Activated T-helper 2 cell treated with anti-CD3 and anti-CD28 coated beads, Interferon-gamma antibody, Interleukin-2, Interleukin-4, amounts not matched to agents 10 μg/mL and 5 μg/mL and 100 μg/mL, durations not matched to agents 14 hours and 24 hours and 36 hours (primary cell): ENCODE measurements around the gene SLC16A7. TPM values are rescaled to one million over a fixed set of nuclear protein-coding genes. Genes with fewer than 3 reads are reported as not detected.

Experiments used
- DNase-seq: peaks from one replicate; pipeline ENCODE4 v3.0.0; 2021; ENCODE audit warnings: low spot score
- H3K27ac Mint-ChIP-seq: one replicate; pipeline ENCODE4 v1.8.0; 2021; ENCODE audit warnings: mixed read lengths
- H3K27me3 Mint-ChIP-seq: one replicate; pipeline ENCODE4 v1.8.0; 2021; ENCODE audit warnings: low read depth, mixed read lengths
- H3K36me3 Mint-ChIP-seq: one replicate; pipeline ENCODE4 v1.8.0; 2021; ENCODE audit warnings: low read depth, mixed read lengths
- H3K4me1 Mint-ChIP-seq: one replicate; pipeline ENCODE4 v1.8.0; 2021; ENCODE audit warnings: low read depth, mixed read lengths
- H3K4me3 Mint-ChIP-seq: one replicate; pipeline ENCODE4 v1.8.0; 2021; ENCODE audit warnings: low read depth, mild to moderate bottlenecking, moderate library complexity, mixed read lengths
- H3K9me3 Mint-ChIP-seq: one replicate; pipeline ENCODE4 v1.8.0; 2021; ENCODE audit warnings: mixed read lengths
- intact Hi-C: fragments of 100-400 bp; cut with micrococcal nuclease; formaldehyde crosslinking; loops from one replicate; pipeline ENCODE4 v1.15.1; 2023
- total RNA-seq: library from RNA; stranded (reverse); gene quantifications from 2 replicates; pipeline ENCODE4 v1.2.3, GENCODE V29; 2022

Gene SLC16A7
- total RNA-seq, 1 donor from 2014 or later = 29.1 TPM

DNA sequence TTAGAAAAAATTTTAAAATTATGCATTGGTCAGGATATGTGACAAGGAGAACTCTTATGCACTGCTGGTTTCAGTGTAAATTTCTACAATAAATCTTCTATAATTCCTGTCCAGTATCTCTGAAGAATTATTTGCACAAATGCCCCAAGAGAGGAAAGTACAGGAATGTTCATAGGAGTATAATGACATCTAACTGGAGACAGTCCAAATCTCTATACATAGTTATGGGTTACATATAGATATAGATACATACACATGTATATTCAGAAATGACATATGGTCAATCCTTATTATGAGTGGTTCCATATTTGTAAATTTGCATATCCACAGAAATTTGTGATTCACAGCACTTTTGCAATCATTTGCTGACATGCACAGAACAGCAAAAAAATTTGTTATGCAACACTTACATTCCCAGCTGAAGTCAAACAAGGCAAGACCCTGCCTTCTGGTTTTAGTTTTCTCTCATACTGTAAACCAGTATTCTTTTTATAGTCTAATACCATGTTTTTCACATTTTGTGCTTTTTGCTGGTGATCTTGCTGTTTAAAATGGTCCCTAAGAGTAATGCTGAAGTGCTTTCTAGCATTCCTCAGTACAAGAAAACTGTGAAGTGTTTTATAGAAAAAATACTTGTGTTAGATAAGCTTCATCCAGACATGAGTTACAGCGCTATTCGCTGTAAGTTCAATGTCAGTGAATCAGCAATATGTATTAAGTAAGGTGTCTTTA is 103.8 kb downstream of the SLC16A7 start:
- H3K27ac Mint-ChIP-seq = no peak overlapping the region
- H3K4me1 Mint-ChIP-seq = no peaks in the 10 kb centered on the region
- H3K27me3 Mint-ChIP-seq = no peaks in the 10 kb centered on the region
- intact Hi-C loops = no loop called here
- DNase-seq = no peak
- no peaks in the 10 kb centered on the region for H3K36me3 Mint-ChIP-seq
- no peaks in the 10 kb centered on the region for H3K9me3 Mint-ChIP-seq
- H3K4me3 Mint-ChIP-seq = no peak overlapping the region

DNA sequence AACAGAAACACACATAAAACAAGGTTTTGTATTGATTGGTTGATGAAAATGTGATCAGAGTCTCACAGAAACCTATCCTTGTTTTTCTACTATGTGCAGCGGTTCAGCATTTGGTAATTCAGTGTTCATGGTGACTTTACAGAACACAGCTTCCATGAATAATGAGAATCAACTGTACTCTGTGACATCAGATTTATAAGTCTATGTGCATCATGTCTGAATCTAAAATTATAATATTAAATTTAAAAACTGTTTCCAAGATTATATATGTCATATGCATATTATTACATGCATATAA is 104.3 kb downstream of the SLC16A7 start:
- Mint-ChIP-seq H3K9me3 (no peaks in the 10 kb centered on the region), H3K4me3 (no peak overlapping the region), H3K27me3 (no peaks in the 10 kb centered on the region), H3K4me1 (no peaks in the 10 kb centered on the region), H3K36me3 (no peaks in the 10 kb centered on the region), H3K27ac (no peak overlapping the region)
- intact Hi-C loops = no loop called here
- no peak for DNase-seq

DNA sequence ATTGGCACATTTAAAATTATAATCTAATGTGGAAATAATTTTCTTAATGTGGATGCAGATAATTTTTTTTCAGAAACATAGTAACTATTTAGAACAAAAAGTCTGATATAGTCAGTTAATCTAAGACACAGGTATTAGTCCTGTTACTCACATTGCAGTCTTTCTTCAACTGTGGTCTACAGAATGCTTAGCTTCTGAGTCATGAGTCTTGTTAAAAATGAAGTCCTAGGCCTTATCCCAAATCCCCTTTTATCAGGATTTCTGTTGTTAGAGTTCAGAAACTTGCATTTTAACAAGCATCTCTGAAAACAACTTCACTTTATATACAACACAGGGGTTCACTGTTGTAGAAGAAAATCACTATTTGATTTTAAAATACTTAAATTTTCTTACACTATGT is 112.2 kb downstream of the SLC16A7 start:
- Mint-ChIP-seq H3K27ac (no peak overlapping the region), H3K27me3 (no peaks in the 10 kb centered on the region), H3K4me3 (no peak overlapping the region), H3K36me3 (peaks cover 20% of the 10 kb centered on the region), H3K9me3 (no peaks in the 10 kb centered on the region), H3K4me1 (no peaks in the 10 kb centered on the region)
- no peak for DNase-seq
- intact Hi-C loops = no loop called here

DNA sequence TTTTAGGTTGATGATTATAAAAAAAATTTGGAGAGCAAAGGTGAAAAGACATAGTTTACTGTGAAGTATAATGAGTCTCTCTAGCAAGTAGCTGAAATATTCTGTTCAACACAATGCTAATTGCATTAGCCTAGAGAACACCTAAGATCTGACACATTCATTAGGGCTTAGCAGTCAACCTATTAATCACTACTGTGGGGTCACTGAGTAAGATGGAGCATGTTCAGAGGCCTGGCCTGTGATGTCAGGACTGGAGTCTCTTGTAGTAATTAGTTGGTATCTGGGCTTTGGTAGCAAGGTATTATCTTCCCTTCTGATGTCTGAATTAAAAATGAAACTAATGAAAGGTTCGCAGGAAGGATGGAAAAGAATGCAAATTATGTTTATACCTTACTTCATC is 112.7 kb downstream of the SLC16A7 start:
- H3K27ac Mint-ChIP-seq = no peak overlapping the region
- H3K36me3 Mint-ChIP-seq = peaks cover 21% of the 10 kb centered on the region

DNA sequence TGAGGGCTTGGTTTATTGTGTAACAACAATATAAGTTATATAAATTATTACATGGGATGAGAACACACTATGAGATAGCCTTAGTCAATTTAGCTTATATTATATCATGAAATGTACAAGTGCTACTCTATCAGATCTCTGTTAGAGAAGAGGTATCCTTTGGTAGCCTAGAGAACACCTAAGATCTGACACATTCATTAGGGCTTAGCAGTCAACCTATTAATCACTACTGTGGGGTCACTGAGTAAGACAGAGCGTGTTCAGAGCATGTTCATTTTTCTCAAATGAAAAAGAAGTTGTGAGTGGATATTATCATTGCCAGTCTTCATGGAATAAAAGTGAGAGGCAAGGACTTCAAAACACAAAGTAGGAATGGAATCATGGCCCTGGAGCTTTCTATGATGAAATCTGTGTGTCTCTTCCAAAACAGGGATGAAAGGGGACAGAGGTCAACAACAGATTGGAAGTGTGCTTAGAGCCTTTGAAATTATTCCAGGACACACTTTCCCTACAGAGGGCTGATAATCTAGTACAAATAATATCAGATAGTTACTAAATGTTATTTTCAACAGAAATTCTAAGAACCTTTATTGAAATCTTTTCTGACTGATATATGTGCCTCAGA is 114.3 kb downstream of the SLC16A7 start:
- DNase-seq = no peak
- Mint-ChIP-seq H3K27me3 (no peaks in the 10 kb centered on the region), H3K4me1 (no peaks in the 10 kb centered on the region), H3K36me3 (peaks cover 26% of the 10 kb centered on the region), H3K4me3 (no peak overlapping the region), H3K9me3 (no peaks in the 10 kb centered on the region), H3K27ac (no peak overlapping the region)
- intact Hi-C loops = no loop called here

More for the DNA sequence above, 112.7 kb downstream of the SLC16A7 start:
- Mint-ChIP-seq H3K4me1 (no peaks in the 10 kb centered on the region), H3K9me3 (no peaks in the 10 kb centered on the region), H3K4me3 (no peak overlapping the region), H3K27me3 (no peaks in the 10 kb centered on the region)
- intact Hi-C loops = no loop called here
- DNase-seq = no peak

DNA sequence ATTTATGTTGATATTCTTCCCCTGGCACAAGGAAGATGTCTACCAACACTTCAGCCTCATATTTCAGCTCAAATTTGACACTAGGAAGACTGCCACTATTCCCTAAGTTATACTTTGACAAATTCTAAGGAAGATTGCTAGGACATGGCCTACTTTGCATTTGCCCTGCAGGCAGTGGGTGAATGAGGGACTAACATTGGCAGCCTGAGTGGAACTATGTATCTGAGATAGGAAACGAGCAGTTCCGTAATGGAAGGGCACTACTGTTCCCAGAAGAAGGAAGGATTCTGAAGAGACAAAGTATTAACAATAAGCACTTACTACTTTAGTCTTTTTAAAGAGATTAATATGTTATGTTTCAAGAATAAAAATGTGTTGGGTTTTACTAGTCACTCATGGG is 115.1 kb downstream of the SLC16A7 start:
- intact Hi-C loops = no loop called here
- Mint-ChIP-seq H3K9me3 (no peaks in the 10 kb centered on the region), H3K4me3 (no peak overlapping the region), H3K4me1 (no peaks in the 10 kb centered on the region), H3K27ac (no peak overlapping the region), H3K36me3 (peaks cover 23% of the 10 kb centered on the region), H3K27me3 (no peaks in the 10 kb centered on the region)
- no peak for DNase-seq

DNA sequence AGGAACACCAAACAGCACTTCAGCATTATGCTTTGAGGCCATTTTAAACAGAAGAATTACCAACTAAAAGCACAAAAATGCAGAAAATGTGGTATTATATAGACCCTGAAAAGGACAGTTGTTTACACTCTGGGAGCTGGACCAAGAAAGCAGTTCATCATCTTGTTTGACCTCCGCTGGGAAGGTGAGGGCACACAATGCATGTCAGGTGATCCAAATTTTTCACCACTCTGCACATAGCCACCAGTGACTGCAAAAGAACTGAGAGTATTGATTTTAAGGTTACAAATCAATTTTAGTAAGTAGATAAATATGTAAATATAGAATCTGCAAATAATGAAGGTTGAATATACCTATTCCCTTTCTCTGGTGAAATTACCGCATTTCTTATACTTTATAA is 119.6 kb downstream of the SLC16A7 start:
- no peak for DNase-seq
- Mint-ChIP-seq H3K9me3 (no peaks in the 10 kb centered on the region), H3K27me3 (no peaks in the 10 kb centered on the region), H3K36me3 (peaks cover 23% of the 10 kb centered on the region), H3K4me3 (no peak overlapping the region), H3K4me1 (peaks cover 4% of the 10 kb centered on the region), H3K27ac (no peak overlapping the region)
- intact Hi-C loops = no loop called here

DNA sequence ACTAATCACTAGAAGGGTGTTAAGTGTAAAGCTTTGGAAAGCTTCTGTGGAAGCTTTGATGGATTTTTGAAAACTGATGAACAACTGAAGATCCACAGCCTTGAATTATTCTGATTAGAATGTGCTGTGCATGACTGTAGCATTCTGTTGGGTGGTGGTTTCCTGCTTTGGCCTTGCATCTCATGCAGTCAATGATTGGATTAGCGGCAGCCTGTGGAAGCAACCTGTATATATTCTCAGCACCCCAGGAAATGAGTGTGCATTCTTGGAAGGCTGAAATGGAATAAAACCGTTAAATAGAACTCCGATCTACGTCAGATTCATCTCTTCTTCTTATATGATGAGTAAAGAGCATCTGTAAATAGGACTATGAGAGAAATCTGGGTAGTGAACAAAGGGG is 120.2 kb downstream of the SLC16A7 start:
- Mint-ChIP-seq H3K27me3 (no peaks in the 10 kb centered on the region), H3K4me1 (peaks cover 4% of the 10 kb centered on the region), H3K9me3 (no peaks in the 10 kb centered on the region), H3K4me3 (no peak overlapping the region), H3K27ac (no peak overlapping the region), H3K36me3 (peaks cover 19% of the 10 kb centered on the region)
- DNase-seq = no peak
- intact Hi-C loops = no loop called here

DNA sequence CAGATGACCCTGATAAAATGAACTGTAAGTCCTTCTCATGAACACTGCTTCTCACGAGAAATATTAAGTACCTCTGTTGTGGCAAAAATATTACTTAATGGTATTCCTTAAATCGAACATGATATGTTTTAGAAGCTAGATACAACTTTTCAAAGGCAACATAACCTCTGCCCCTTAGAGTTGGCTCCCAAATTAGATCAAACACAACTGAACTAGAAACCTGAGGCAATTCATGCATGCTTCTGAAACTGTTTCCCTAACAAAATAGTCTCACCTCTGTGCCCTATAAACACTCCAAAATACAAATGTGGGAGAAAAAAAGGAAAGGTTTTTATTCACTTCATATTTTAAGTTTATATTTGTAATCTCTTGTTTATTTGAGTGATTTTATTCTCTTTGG is 121.6 kb downstream of the SLC16A7 start:
- Mint-ChIP-seq H3K4me3 (no peak overlapping the region), H3K9me3 (no peaks in the 10 kb centered on the region)
- intact Hi-C loops = no loop called here

DNA sequence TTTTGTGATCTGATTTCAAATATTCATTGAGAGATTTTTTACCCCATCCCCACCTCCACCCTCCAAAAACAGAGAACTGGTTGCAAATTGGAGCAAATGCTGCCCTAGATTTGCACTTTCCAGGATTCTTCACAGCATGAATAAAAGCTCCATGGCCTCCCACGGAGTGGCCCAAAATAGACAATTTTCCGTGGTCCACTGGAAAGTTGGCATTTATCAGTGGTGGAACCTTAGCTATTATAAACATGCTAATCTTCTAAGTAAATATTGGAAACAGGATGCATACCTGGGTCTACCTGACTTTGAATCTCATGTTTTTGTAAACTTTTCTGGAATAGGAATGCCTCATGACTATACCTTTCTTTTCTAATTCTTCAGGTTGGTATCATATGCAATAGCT is 123.9 kb downstream of the SLC16A7 start:
- Mint-ChIP-seq H3K4me1 (peaks cover 4% of the 10 kb centered on the region), H3K36me3 (peaks cover 3% of the 10 kb centered on the region), H3K27me3 (no peaks in the 10 kb centered on the region), H3K9me3 (no peaks in the 10 kb centered on the region), H3K27ac (no peak overlapping the region), H3K4me3 (no peak overlapping the region)
- intact Hi-C loops = no loop called here
- no peak for DNase-seq

More for the DNA sequence above, 121.6 kb downstream of the SLC16A7 start:
- H3K36me3 Mint-ChIP-seq = peaks cover 14% of the 10 kb centered on the region
- H3K27ac Mint-ChIP-seq = no peak overlapping the region
- H3K27me3 Mint-ChIP-seq = no peaks in the 10 kb centered on the region
- DNase-seq = no peak
- H3K4me1 Mint-ChIP-seq = peaks cover 4% of the 10 kb centered on the region

DNA sequence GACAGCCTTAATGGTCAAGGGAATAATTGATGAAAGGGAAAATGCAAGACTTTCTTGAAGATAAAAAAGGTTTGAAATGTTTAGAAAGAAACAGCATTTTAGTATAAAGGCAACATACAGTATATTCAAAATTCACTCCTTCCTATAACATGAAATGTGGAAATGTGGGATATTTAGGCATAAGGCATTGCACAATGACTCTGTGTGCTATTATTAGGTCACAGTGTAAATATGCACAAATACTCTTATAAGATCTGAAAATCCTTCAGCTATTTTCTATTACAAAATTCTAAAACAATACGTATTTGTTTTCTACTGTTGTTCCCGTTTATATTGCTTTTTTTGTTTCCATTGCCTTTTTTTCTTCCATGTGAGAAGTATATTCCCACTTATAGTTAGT is 127.7 kb downstream of the SLC16A7 start:
- no peaks in the 10 kb centered on the region for H3K27me3 Mint-ChIP-seq
- no peak for DNase-seq
- no peak overlapping the region for H3K27ac Mint-ChIP-seq
- intact Hi-C loops = no loop called here
- H3K9me3 Mint-ChIP-seq = no peaks in the 10 kb centered on the region
- peaks cover 1% of the 10 kb centered on the region for H3K4me1 Mint-ChIP-seq
- no peak overlapping the region for H3K4me3 Mint-ChIP-seq
- peaks cover 7% of the 10 kb centered on the region for H3K36me3 Mint-ChIP-seq

DNA sequence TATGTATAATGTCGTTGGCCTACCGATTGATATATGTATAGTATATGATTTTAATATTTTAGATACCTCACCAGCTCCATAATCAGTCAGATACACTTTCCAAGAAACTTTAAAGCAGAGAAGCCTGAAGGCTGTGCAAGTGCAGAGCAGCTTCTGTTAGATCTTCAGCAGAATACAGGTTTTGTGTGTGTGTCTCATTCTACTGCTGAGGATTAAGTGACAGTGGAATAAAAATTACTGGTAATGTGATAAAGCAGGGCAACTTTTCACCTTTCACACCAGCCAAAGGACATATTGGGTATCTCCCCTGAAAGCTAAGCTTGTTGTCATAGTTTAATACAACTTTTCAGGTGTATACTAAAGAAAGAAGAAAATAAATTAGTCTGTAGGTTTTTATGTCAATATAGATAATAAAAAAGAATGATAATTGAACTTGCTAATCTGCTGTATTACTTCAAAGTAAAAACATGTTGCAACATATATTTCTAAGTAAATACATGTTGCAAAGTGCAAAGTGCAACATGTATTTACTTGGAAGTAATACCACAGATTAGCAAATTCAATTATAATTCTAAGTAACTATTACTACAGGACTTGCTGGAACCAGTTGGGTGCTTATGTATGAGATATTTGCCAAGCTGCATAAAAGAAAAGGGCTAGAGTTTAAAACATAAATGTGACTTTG is 128.3 kb downstream of the SLC16A7 start:
- no peaks in the 10 kb centered on the region for H3K4me1 Mint-ChIP-seq
- no peak overlapping the region for H3K4me3 Mint-ChIP-seq
- H3K36me3 Mint-ChIP-seq = peaks cover 7% of the 10 kb centered on the region
- DNase-seq = no peak
- no peaks in the 10 kb centered on the region for H3K27me3 Mint-ChIP-seq
- H3K9me3 Mint-ChIP-seq = no peaks in the 10 kb centered on the region
- H3K27ac Mint-ChIP-seq = no peak overlapping the region
- intact Hi-C loops = no loop called here

DNA sequence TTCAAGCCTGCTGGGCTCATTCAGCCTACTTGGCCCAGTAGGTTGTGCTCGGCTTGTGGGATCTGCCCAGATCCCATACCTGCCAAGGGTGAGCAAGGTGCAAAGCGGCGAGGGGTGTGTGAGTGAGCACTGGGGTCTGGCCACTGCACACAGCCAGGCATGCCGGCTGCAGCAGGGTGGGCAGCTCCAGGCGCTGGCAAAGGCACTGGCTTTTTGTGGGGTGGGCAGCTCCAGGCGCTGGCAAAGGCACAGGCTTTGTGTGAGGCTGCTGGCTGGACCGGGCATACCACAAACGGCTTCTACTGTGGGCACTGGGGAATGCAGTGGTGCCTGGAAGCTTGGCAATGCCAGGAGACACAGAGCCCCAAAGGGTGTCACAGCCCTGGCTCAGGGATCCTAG is 137.4 kb downstream of the SLC16A7 start:
- no peak for DNase-seq
- Mint-ChIP-seq H3K27ac (no peak overlapping the region), H3K27me3 (no peaks in the 10 kb centered on the region), H3K36me3 (peaks cover 4% of the 10 kb centered on the region), H3K4me3 (no peak overlapping the region), H3K9me3 (no peaks in the 10 kb centered on the region), H3K4me1 (peaks cover 12% of the 10 kb centered on the region)
- intact Hi-C loops = no loop called here
